Smooth muscle cell (in vitro differentiated cells): ENCODE measurements around the gene SMYD3. TPM values are rescaled to one million over a fixed set of nuclear protein-coding genes. Genes with fewer than 3 reads are reported as not detected.

Experiments used
- DNase-seq: peaks from one replicate; lab custom pipeline; 2025; ENCODE audit not compliant: unreplicated experiment; lab: John Stamatoyannopoulos, UW
- H2AFZ ChIP-seq: fragments of 200-600 bp; sonication (generic); 2 replicates; pipeline ENCODE4 v1.6.0; 2016; ENCODE audit warnings: antibody characterized with exemption, low read depth, mild to moderate bottlenecking
- H3F3A ChIP-seq: fragments of 200-600 bp; sonication (generic); 2 replicates; pipeline ENCODE4 v1.6.0; 2017; ENCODE audit warnings: antibody characterized with exemption, low read depth
- H3K27ac ChIP-seq: fragments of 200-600 bp; sonication (generic); 2 replicates; pipeline ENCODE4 v1.5.1; 2016; ENCODE audit warnings: low read depth, mild to moderate bottlenecking
- H3K27me3 ChIP-seq: fragments of 200-600 bp; sonication (generic); 2 replicates; pipeline ENCODE4 v1.6.1; 2016; ENCODE audit warnings: low read depth, mild to moderate bottlenecking
- H3K36me3 ChIP-seq: fragments of 200-600 bp; sonication (generic); 2 replicates; pipeline ENCODE4 v1.5.1; 2016; ENCODE audit warnings: low read depth
- H3K4me1 ChIP-seq: fragments of 200-600 bp; sonication (generic); 2 replicates; pipeline ENCODE4 v1.5.1; 2016; ENCODE audit warnings: low read depth
- H3K4me2 ChIP-seq: fragments of 200-600 bp; sonication (generic); 2 replicates; pipeline ENCODE4 v1.6.0; 2016; ENCODE audit warnings: mild to moderate bottlenecking
- H3K4me3 ChIP-seq: fragments of 200-600 bp; sonication (generic); 2 replicates; pipeline ENCODE4 v1.5.1; 2016; ENCODE audit warnings: mild to moderate bottlenecking
- H3K79me2 ChIP-seq: fragments of 200-600 bp; sonication (generic); 2 replicates; pipeline ENCODE4 v1.6.0; 2016; ENCODE audit warnings: low read depth, mild to moderate bottlenecking
- H3K9ac ChIP-seq: fragments of 200-600 bp; sonication (generic); 2 replicates; pipeline ENCODE4 v1.6.0; 2016; ENCODE audit warnings: low read depth
- H3K9me3 ChIP-seq: fragments of 200-600 bp; sonication (generic); replicated peaks from 2 replicates; pipeline ENCODE4 v1.5.1; 2016; ENCODE audit warnings: low read depth
- H4K20me1 ChIP-seq: fragments of 200-600 bp; sonication (generic); 2 replicates; pipeline ENCODE4 v1.6.0; 2016; ENCODE audit warnings: low read depth
- CTCF ChIP-seq: fragments of 200-600 bp; sonication (generic); IDR thresholded peaks from 2 replicates; pipeline ENCODE4 v1.5.1; 2017; ENCODE audit warnings: borderline replicate concordance, mild to moderate bottlenecking, antibody characterized with exemption; ENCODE audit not compliant: insufficient read depth, poor library complexity, severe bottlenecking
- WGBS: methylation state at CpG from one replicate; pipeline ENCODE4 v1.1.7; 2016; ENCODE audit warnings: low lambda C conversion rate; 5-methylcytosine and 5-hydroxymethylcytosine counted together
- polyA plus RNA-seq: library from polyadenylated mRNA; unstranded; fragments of >200 nt; fragmentation: Nextera tagmentation; extraction: Ambion mirVana; gene quantifications from 2 replicates; pipeline ENCODE4 v1.2.1, GENCODE V29; 2016
- total RNA-seq: library from RNA; depleted of rRNA; stranded (reverse); fragments of >200 nt; gene quantifications from 2 replicates; pipeline ENCODE4 v1.2.3, GENCODE V29; 2014

Gene SMYD3
- total and polyA plus RNA-seq, 2 experiments from 2014 or later, result 162 to 301 TPM

GRCh38 chr1:246066573-246066972 is 440.5 kb downstream of the SMYD3 start:
- H2AFZ ChIP-seq, result no peak overlapping the region
- H3K9me3 ChIP-seq, result no peaks in the 10 kb centered on the region
- no peak for TF ChIP-seq CTCF
- no peaks in the 10 kb centered on the region for H4K20me1 ChIP-seq
- no peaks in the 10 kb centered on the region for H3K27me3 ChIP-seq
- DNase-seq, result no peak
- peaks cover 5% of the 10 kb centered on the region for H3F3A ChIP-seq
- no peak overlapping the region for H3K4me2 ChIP-seq
- H3K9ac ChIP-seq, result no peak overlapping the region
- 63% methylated on average over 3 of the region's 3 CpGs for WGBS
- no peak overlapping the region for H3K4me3 ChIP-seq
- peak overlapping the region; percentile 77 for H3K27ac ChIP-seq
- no peaks in the 10 kb centered on the region for H3K36me3 ChIP-seq
- H3K79me2 ChIP-seq, result no peaks in the 10 kb centered on the region
- peaks cover 32% of the 10 kb centered on the region for H3K4me1 ChIP-seq

GRCh38 chr1:246065592-246065991 is 441.5 kb downstream of the SMYD3 start:
- DNase-seq, result no peak
- Histone ChIP-seq H3K4me3 (no peak overlapping the region), H3K9ac (no peak overlapping the region), H3K9me3 (no peaks in the 10 kb centered on the region), H2AFZ (no peak overlapping the region), H4K20me1 (no peaks in the 10 kb centered on the region), H3K4me2 (peak overlapping the region; percentile 30), H3F3A (peaks cover 5% of the 10 kb centered on the region), H3K79me2 (no peaks in the 10 kb centered on the region), H3K27me3 (no peaks in the 10 kb centered on the region), H3K36me3 (no peaks in the 10 kb centered on the region), H3K27ac (no peak overlapping the region), H3K4me1 (peaks cover 32% of the 10 kb centered on the region)
- WGBS, result 42% methylated on average over 3 of the region's 3 CpGs
- no peak for TF ChIP-seq CTCF

- Histone ChIP-seq H3K4me3 (no peak overlapping the region), H3F3A (peaks cover 5% of the 10 kb centered on the region), H3K36me3 (no peaks in the 10 kb centered on the region), H3K27me3 (no peaks in the 10 kb centered on the region), H4K20me1 (no peaks in the 10 kb centered on the region), H3K4me2 (peak overlapping the region; percentile 30), H3K79me2 (no peaks in the 10 kb centered on the region), H2AFZ (no peak overlapping the region), H3K27ac (no peak overlapping the region), H3K9ac (no peak overlapping the region), H3K9me3 (no peaks in the 10 kb centered on the region), H3K4me1 (peaks cover 32% of the 10 kb centered on the region)
- 77% methylated on average over 3 of the region's 3 CpGs for WGBS
- no peak for DNase-seq
- no peak for TF ChIP-seq CTCF
Observed at GRCh38 chr1:246064891-246065290, 442.2 kb downstream of the SMYD3 start.

- peaks cover 1% of the 10 kb centered on the region for H3F3A ChIP-seq
- H3K9me3 ChIP-seq, result no peaks in the 10 kb centered on the region
- H3K9ac ChIP-seq, result no peak overlapping the region
- H4K20me1 ChIP-seq, result no peaks in the 10 kb centered on the region
- H2AFZ ChIP-seq, result no peak overlapping the region
- H3K36me3 ChIP-seq, result no peaks in the 10 kb centered on the region
- 82% methylated on average over 5 of the region's 5 CpGs for WGBS
- no peak overlapping the region for H3K27ac ChIP-seq
- no peak overlapping the region for H3K4me2 ChIP-seq
- no peak overlapping the region for H3K4me3 ChIP-seq
- DNase-seq, result no peak
- no peaks in the 10 kb centered on the region for H3K79me2 ChIP-seq
- TF ChIP-seq CTCF, result no peak
- no peaks in the 10 kb centered on the region for H3K27me3 ChIP-seq
- H3K4me1 ChIP-seq, result peaks cover 25% of the 10 kb centered on the region
Observed at GRCh38 chr1:246063013-246063616, 444.0 kb downstream of the SMYD3 start.
